ENCODE measurements around the gene NUDT8.

Gene NUDT8

DNA sequence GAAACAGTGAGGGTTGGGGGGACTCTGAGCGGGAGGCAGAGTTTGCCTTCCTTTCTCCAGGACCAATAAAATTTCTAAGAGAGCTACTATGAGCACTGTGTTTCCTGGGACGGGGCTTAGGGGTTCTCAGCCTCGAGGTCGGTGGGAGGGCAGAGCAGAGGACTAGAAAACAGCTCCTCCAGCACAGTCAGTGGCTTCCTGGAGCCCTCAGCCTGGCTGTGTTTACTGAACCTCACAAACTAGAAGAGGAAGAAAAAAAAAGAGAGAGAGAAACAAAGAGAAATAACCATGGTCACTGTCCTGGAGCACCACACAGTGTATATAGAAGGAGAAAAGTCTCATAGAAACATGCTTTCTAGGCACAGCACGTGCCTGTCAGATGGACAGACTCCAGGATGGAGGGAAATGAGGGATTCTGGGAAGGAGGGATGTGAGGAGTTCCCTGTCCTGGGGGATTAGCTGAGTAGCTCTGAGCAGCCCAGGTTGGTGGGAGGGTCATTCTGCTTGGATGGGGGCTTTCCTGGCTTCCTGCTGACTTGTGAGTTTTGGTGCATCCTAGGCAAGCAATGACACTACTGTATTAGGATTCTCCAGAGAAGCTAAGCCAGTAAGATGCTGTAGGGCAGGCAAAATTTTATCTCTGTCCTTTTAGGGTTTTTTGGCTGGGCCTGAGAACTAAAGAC is 43.0 kb downstream of the NUDT8 start:
- DNase-seq, result no peak

DNA sequence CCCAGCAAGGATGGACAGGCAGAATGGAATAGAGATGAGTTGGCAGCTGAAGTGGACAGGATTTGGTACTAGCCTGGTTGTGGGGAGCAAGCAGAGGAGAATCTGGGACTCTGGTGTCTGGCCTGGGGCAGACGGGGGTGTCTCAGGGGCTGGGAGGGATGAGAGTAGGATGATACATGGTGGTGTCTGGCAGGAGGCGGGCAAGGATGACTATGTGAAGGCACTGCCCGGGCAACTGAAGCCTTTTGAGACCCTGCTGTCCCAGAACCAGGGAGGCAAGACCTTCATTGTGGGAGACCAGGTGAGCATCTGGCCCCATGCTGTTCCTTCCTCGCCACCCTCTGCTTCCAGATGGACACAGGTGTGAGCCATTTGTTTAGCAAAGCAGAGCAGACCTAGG is 43.8 kb downstream of the NUDT8 start:
- DNase-seq, result no peak

DNA sequence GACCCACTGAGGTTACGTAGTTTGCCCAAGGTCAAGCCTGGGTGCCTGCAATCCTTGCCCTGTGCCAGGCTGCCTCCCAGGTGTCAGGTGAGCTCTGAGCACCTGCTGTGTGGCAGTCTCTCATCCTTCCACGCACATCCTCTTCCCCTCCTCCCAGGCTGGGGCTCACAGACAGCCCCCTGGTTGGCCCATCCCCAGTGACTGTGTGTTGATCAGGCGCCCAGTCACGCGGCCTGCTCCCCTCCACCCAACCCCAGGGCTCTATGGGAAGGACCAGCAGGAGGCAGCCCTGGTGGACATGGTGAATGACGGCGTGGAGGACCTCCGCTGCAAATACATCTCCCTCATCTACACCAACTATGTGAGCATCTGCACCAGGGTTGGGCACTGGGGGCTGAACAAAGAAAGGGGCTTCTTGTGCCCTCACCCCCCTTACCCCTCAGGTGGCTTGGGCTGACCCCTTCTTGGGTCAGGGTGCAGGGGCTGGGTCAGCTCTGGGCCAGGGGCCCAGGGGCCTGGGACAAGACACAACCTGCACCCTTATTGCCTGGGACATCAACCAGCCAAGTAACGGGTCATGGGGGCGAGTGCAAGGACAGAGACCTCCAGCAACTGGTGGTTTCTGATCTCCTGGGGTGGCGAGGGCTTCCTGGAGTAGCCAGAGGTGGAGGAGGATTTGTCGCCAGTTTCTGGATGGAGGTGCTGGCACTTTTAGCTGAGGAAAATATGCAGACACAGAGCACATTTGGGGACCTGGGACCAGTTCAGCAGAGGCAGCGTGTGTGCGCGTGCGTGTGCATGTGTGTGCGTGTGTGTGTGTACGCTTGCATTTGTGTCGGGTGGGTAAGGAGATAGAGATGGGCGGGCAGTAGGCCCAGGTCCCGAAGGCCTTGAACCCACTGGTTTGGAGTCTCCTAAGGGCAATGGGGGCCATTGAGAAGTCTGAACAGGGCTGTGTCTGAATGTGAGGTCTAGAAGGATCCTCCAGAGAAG is 44.6 kb downstream of the NUDT8 start:
- no peak for DNase-seq

DNA sequence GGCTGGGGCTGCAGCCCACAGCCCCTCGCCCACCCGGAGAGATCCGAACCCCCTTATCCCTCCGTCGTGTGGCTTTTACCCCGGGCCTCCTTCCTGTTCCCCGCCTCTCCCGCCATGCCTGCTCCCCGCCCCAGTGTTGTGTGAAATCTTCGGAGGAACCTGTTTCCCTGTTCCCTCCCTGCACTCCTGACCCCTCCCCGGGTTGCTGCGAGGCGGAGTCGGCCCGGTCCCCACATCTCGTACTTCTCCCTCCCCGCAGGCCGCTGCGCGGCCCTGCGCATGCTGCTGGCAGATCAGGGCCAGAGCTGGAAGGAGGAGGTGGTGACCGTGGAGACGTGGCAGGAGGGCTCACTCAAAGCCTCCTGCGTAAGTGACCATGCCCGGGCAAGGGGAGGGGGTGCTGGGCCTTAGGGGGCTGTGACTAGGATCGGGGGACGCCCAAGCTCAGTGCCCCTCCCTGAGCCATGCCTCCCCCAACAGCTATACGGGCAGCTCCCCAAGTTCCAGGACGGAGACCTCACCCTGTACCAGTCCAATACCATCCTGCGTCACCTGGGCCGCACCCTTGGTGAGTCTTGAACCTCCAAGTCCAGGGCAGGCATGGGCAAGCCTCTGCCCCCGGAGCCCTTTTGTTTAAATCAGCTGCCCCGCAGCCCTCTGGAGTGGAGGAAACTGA is 45.4 kb downstream of the NUDT8 start:
- peak; percentile 25 to 45 for DNase-seq

DNA sequence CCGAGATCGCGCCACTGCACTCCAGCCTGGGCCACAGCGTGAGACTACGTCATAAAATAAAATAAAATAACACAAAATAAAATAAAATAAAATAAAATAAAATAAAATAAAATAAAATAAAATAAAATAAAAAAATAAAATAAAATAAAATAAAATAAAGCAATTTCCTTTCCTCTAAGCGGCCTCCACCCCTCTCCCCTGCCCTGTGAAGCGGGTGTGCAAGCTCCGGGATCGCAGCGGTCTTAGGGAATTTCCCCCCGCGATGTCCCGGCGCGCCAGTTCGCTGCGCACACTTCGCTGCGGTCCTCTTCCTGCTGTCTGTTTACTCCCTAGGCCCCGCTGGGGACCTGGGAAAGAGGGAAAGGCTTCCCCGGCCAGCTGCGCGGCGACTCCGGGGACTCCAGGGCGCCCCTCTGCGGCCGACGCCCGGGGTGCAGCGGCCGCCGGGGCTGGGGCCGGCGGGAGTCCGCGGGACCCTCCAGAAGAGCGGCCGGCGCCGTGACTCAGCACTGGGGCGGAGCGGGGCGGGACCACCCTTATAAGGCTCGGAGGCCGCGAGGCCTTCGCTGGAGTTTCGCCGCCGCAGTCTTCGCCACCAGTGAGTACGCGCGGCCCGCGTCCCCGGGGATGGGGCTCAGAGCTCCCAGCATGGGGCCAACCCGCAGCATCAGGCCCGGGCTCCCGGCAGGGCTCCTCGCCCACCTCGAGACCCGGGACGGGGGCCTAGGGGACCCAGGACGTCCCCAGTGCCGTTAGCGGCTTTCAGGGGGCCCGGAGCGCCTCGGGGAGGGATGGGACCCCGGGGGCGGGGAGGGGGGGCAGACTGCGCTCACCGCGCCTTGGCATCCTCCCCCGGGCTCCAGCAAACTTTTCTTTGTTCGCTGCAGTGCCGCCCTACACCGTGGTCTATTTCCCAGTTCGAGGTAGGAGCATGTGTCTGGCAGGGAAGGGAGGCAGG is 46.2 kb downstream of the NUDT8 start, which contains the start of gene GSTP1:
GSTP1 (plus strand) TSS at position 566 of the 958 bp plus-strand sequence; CDS start at position 598, 32 bp downstream.
- DNase-seq, result peak; percentile 75 to 76

DNA sequence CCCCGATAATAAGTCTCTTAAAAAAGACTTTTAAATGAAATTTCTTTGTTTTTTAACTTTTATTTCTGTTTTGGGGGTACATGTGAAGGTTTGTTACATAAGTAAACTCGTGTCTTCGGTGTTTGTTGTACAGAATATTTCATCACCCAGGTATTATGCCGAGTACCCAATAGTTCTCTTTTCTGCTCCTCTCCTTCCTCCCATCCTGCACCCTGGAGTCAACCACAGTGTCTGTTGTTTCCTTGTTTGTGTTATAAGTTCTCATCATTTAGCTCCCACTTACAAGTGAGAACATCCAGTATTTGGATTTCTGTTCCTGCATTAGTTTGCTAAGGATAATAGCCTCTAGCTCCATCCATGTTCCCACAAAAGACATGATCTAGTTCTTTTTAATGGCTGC is 47.7 kb downstream of the NUDT8 start:
- DNase-seq, result no peak

DNA sequence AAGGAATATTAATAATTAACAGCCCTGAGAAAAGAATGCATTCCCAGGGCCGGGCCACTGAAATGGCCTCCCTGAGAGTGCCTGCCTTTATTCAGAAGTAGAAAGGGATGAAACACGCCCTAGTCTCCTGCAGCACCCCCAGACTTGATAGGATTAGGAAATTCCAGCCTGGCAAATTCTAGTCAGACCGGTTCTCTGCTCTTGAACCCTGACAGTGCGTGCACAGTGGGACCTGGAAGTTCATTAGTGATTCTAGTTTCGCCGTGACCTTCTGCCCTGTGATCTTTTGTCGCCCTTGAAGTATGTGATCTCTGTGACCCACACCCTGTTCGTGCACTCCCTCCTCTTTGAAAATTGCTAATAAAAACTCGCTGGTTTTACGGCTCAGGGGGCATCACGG is 48.3 kb downstream of the NUDT8 start:
- DNase-seq, result no peak

DNA sequence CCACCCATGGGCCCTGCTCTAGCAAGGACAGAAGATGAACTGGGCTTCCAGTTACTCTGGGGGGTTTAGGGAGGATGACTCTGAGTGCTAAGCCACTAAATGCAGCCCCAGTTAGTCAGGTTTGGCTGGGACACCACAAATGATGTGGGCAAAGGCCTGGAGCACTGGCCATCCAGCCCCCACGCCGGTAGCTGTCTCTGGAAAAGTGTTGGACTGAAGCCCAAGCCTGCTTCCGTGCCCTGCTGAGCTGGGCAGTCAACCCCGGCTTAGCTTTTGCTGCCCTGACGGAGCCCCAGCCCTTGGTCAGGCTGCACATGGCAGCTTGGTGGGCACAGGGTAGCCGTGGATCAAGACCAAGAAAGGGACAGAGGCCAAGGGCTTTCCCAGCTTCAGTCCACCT is 51.8 kb downstream of the NUDT8 start:
- no peak for DNase-seq
